GM18868 (cell line): ENCODE results near the gene ELOVL6.
A peak's percentile ranks its signal among the peaks of the same experiment; 100 is the strongest.

ENCODE experiments used
- ATAC-seq: cut with Tn5 transposase; IDR thresholded peaks from one replicate; pipeline ENCODE4 v1.9.1; 2021; ENCODE audit warnings: mild to moderate bottlenecking, moderate library complexity; ENCODE audit not compliant: unreplicated experiment

Gene ELOVL6

DNA sequence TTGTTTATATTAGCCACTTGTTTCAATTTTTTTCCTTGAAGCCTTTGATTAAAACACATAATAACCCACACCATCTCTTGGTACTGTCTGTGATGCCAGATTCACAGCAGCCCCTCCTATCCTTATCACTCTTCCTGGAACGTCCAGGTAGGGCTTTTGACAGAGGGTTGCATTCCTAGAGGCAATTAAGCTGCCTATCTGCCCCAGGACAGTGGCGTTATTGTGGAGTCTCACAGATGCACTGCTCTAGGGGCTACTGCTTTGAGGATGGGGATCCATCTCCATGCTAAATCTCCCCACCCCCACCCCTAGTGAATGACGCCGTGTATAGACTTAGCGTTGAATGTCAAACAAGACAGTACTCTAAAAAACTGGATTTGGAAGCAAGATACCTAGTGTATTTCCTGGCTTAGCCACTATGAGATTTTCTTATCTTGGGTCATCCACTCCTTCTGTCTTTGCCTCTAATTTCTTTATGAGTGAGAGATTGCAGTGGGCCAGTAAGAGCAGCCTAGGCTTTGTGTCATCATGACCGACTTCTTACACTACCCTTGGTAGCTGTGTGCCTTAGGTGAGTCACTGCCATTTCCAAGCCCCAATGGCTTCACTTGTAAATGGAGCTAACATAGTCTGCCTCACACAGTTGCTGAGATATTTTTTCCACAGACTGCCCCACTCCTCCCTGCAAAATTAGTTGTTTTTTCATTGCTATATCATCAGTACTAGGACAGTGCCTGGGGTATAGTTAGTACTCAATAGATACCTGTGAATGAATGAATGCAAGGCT, 194.8 kb downstream of the ELOVL6 start:
- ATAC-seq, result no peak

DNA sequence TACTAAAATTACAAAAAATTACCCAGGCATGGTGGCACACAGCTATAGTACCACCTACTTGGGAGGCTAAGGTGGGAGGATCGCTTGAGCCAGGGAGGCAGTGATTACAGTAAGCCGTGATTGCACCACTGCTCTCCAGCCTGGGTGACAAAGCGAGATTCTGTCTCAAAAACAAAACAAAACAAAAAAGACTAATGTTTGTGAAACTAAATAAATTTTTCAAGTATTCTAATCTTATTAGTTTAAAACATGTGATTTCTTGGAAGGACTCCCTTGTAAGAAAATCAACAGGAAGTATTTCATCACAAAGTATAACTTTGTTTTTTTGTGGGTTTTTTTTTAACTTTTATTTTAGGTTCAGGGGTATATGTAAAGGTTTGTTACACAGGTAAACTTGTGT, 196.1 kb downstream of the ELOVL6 start:
- ATAC-seq, result no peak

DNA sequence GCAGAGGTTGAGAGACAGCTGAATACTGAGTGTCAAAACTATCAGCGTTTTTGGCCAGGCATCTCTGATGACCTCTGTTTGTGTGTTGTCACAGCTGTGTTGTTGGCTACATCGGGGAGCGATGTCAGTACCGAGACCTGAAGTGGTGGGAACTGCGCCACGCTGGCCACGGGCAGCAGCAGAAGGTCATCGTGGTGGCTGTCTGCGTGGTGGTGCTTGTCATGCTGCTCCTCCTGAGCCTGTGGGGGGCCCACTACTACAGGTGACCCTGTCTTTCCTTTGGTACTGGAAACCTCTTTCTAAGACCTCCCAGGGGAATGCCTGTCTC, 198.9 kb downstream of the ELOVL6 start:
- ATAC-seq, result no peak

DNA sequence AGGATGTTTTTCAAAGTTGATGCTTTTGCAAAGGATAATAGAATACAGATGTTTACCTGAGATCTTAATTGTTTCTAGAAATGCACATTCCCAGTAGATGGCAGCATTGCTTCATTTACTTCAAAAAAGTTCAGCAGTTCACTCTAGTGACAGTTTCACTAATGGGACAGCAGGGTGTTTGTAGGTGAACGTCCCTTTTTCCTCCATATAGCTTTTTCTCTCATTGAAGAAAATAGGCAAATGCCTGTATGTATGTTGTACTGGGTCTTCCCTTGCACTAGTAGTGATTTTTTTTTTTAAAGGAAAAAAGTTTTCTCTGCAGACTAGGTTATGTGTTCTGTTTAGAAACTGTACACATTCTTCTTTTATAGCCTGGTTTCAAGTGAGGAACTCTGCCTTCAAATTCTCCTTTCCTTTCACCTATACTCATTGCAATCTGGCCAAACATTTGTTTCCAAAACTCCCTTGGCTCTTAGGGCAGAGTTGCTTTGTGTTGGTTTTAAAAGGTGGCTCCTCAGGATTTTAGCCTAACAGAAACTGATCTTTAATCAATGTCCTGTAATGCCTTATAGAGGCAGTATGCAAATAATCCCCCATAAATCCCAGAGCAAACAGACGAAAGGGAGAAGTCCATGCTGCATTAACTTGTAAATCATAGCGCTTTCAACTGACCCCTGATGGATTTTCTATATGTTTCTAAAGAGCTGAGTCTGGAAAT, 199.4 kb downstream of the ELOVL6 start:
- peak; percentile 36 for ATAC-seq

DNA sequence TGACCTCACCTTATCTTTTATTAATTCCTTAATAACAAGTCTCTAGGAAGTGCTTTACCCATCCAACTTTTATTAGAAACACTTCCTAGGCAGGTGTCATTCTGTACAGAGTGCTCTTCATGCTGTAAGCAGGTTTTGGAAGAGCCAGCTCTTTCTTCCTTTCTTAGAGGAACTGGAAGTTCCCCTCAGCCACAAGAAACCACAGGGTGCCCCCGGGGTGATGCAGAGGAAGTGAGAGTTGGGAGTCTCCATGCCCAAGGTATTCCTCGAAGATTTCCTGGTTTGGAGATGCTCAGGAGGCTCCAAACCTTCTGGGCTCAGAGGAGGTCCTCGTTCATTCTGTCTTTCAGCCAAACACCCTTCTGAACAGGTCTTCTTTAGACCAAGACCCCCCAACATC, 201.9 kb downstream of the ELOVL6 start:
- ATAC-seq, result no peak
